GM23338 (cell line): ENCODE data around the gene SCFD2. TPM values are rescaled to one million over a fixed set of nuclear protein-coding genes. Genes with fewer than 3 reads are reported as not detected.

ENCODE experiments used
- ATAC-seq: fragments of 200-7000 bp; cut with Tn5 transposase; 3 replicates; pipeline ENCODE4 v1.9.1; 2020
- DNase-seq: peaks from one replicate; pipeline ENCODE4 v3.0.0-alpha.2; 2015; ENCODE audit warnings: low spot score
- H2AFZ ChIP-seq: fragments of 200-600 bp; sonication (generic); 2 replicates; pipeline ENCODE4 v1.8.0; 2016; ENCODE audit warnings: antibody characterized with exemption, mild to moderate bottlenecking, moderate library complexity
- H3F3A ChIP-seq: fragments of 200-600 bp; sonication (generic); replicated peaks from 2 replicates; pipeline ENCODE4 v1.8.0; 2017; ENCODE audit warnings: antibody characterized with exemption, mixed run types, low read depth
- H3K27ac ChIP-seq: fragments of 200-600 bp; sonication (generic); 2 replicates; pipeline ENCODE4 v1.6.1; 2016; ENCODE audit warnings: low read depth
- H3K27me3 ChIP-seq: fragments of 200-600 bp; sonication (generic); 2 replicates; pipeline ENCODE4 v1.8.0; 2016; ENCODE audit warnings: mild to moderate bottlenecking, mixed run types, moderate library complexity; ENCODE audit not compliant: insufficient read depth
- H3K36me3 ChIP-seq: fragments of 200-600 bp; sonication (generic); 2 replicates; pipeline ENCODE4 v1.8.0; 2016; ENCODE audit warnings: mild to moderate bottlenecking; ENCODE audit not compliant: insufficient read depth
- H3K4me1 ChIP-seq: fragments of 200-600 bp; sonication (generic); 2 replicates; pipeline ENCODE4 v1.8.0; 2016; ENCODE audit warnings: mild to moderate bottlenecking, moderate library complexity; ENCODE audit not compliant: insufficient read depth
- H3K4me2 ChIP-seq: fragments of 200-600 bp; sonication (generic); 2 replicates; pipeline ENCODE4 v1.7.1; 2017; ENCODE audit warnings: mixed run types
- H3K4me3 ChIP-seq: fragments of 200-600 bp; sonication (generic); 2 replicates; pipeline ENCODE4 v1.6.1; 2016; ENCODE audit warnings: mixed run types
- H3K79me2 ChIP-seq: fragments of 200-600 bp; sonication (generic); replicated peaks from 2 replicates; pipeline ENCODE4 v1.8.0; 2017; ENCODE audit warnings: mild to moderate bottlenecking; ENCODE audit not compliant: insufficient read depth
- H3K9me2 ChIP-seq: fragments of 200-600 bp; sonication (generic); 2 replicates; pipeline ENCODE4 v1.8.0; 2017; ENCODE audit not compliant: insufficient read depth
- H4K20me1 ChIP-seq: fragments of 200-600 bp; sonication (generic); replicated peaks from 2 replicates; pipeline ENCODE4 v1.8.0; 2017; ENCODE audit warnings: mild to moderate bottlenecking; ENCODE audit not compliant: insufficient read depth
- H3K27ac Mint-ChIP-seq: 2 replicates; pipeline ENCODE4 v1.8.0; 2020; ENCODE audit warnings: inconsistent platforms, mild to moderate bottlenecking, moderate library complexity, mixed read lengths
- H3K27me3 Mint-ChIP-seq: 3 replicates; pipeline ENCODE4 v1.8.0; 2022; ENCODE audit warnings: low read depth, mild to moderate bottlenecking, moderate library complexity, mixed read lengths, inconsistent platforms; ENCODE audit not compliant: insufficient read depth, poor library complexity
- H3K36me3 Mint-ChIP-seq: 3 replicates; pipeline ENCODE4 v1.8.0; 2021; ENCODE audit warnings: low read depth, mild to moderate bottlenecking, inconsistent platforms, moderate library complexity, mixed read lengths
- H3K4me1 Mint-ChIP-seq: 3 replicates; pipeline ENCODE4 v1.8.0; 2020; ENCODE audit warnings: mild to moderate bottlenecking, inconsistent platforms, mixed read lengths
- H3K4me3 Mint-ChIP-seq: 3 replicates; pipeline ENCODE4 v1.8.0; 2021; ENCODE audit warnings: moderate library complexity, mild to moderate bottlenecking, inconsistent platforms, mixed read lengths
- H3K9me3 Mint-ChIP-seq: 3 replicates; pipeline ENCODE4 v1.8.0; 2020; ENCODE audit warnings: moderate library complexity, mild to moderate bottlenecking, inconsistent platforms, mixed read lengths
- CREB1 ChIP-seq: fragments of 250-450 bp; sonication (Bioruptor Pico); IDR thresholded peaks from 2 replicates; pipeline ENCODE4 v1.5.0; 2020; ENCODE audit warnings: low read depth, mild to moderate bottlenecking, moderate library complexity
- EZH2 ChIP-seq: fragments of 200-600 bp; sonication (generic); IDR thresholded peaks from one replicate; pipeline ENCODE4 v1.8.0; 2017; ENCODE audit warnings: antibody characterized with exemption, mild to moderate bottlenecking, low read depth; ENCODE audit not compliant: unreplicated experiment
- EZH2phosphoT487 ChIP-seq: fragments of 200-600 bp; sonication (generic); IDR thresholded peaks from one replicate; pipeline ENCODE4 v1.8.1; 2018; ENCODE audit warnings: antibody characterized with exemption; ENCODE audit not compliant: unreplicated experiment
- NANOG ChIP-seq: IDR thresholded peaks from 2 replicates; pipeline ENCODE4 v1.6.1; 2016; ENCODE audit warnings: antibody characterized with exemption, borderline replicate concordance
- STAT1 ChIP-seq: IDR thresholded peaks from one replicate; pipeline ENCODE4 v1.6.1; 2016; ENCODE audit warnings: antibody characterized with exemption; ENCODE audit not compliant: unreplicated experiment
- ZNF114 ChIP-seq: fragments of 250-450 bp; sonication (Bioruptor Pico); IDR thresholded peaks from 2 replicates; pipeline ENCODE4 v1.5.0; 2020; ENCODE audit warnings: mild to moderate bottlenecking, moderate library complexity
- ZNF331 ChIP-seq: fragments of 250-450 bp; sonication (Bioruptor Pico); IDR thresholded peaks from 2 replicates; pipeline ENCODE4 v1.5.0; 2020; ENCODE audit warnings: low read depth, mild to moderate bottlenecking, moderate library complexity
- polyA plus RNA-seq: library from polyadenylated mRNA; unstranded; fragments of >200 nt; fragmentation: Nextera tagmentation; extraction: Ambion mirVana; gene quantifications from 2 replicates; pipeline ENCODE4 v1.2.1, GENCODE V29; 2016
- total RNA-seq: library from RNA; depleted of rRNA; stranded (reverse); fragments of >200 nt; shearing (Covaris generic); gene quantifications from 2 replicates; pipeline ENCODE4 v1.2.3, GENCODE V29; 2014
- TF ChIP-seq, protein P1 (sequence below): fragments of 250-450 bp; sonication (Bioruptor Pico); IDR thresholded peaks from 2 replicates; pipeline ENCODE4 v1.5.0; 2020; ENCODE audit warnings: mild to moderate bottlenecking, moderate library complexity
- TF ChIP-seq, protein P2 (sequence below): IDR thresholded peaks from 2 replicates; pipeline ENCODE4 v1.6.1; 2016; ENCODE audit warnings: antibody characterized with exemption

The SCFD2 gene
- total and polyA plus RNA-seq, 2 experiments from 2014 or later: 5.7 to 17.5 TPM

DNA sequence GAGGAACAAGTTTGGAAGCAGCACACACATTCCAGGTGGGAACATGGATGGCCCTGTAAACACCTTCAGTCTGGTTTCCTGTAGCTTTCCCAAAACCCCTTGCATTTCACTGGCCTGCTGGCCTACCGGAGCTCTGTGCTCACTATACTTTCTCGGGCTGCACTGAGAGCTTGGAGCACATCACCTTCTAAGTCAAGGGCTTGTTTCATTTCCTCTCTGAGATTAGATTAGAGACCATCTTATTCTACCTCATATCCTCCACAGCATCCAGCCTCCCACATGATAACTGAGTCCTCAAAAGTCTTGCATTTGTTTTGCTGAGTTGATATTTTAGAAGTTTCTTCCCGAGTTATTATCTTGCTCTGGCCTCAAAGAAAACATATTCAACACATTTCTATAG lies 356.0 kb downstream of the SCFD2 start (continued):
- TF ChIP-seq, protein P1, sequence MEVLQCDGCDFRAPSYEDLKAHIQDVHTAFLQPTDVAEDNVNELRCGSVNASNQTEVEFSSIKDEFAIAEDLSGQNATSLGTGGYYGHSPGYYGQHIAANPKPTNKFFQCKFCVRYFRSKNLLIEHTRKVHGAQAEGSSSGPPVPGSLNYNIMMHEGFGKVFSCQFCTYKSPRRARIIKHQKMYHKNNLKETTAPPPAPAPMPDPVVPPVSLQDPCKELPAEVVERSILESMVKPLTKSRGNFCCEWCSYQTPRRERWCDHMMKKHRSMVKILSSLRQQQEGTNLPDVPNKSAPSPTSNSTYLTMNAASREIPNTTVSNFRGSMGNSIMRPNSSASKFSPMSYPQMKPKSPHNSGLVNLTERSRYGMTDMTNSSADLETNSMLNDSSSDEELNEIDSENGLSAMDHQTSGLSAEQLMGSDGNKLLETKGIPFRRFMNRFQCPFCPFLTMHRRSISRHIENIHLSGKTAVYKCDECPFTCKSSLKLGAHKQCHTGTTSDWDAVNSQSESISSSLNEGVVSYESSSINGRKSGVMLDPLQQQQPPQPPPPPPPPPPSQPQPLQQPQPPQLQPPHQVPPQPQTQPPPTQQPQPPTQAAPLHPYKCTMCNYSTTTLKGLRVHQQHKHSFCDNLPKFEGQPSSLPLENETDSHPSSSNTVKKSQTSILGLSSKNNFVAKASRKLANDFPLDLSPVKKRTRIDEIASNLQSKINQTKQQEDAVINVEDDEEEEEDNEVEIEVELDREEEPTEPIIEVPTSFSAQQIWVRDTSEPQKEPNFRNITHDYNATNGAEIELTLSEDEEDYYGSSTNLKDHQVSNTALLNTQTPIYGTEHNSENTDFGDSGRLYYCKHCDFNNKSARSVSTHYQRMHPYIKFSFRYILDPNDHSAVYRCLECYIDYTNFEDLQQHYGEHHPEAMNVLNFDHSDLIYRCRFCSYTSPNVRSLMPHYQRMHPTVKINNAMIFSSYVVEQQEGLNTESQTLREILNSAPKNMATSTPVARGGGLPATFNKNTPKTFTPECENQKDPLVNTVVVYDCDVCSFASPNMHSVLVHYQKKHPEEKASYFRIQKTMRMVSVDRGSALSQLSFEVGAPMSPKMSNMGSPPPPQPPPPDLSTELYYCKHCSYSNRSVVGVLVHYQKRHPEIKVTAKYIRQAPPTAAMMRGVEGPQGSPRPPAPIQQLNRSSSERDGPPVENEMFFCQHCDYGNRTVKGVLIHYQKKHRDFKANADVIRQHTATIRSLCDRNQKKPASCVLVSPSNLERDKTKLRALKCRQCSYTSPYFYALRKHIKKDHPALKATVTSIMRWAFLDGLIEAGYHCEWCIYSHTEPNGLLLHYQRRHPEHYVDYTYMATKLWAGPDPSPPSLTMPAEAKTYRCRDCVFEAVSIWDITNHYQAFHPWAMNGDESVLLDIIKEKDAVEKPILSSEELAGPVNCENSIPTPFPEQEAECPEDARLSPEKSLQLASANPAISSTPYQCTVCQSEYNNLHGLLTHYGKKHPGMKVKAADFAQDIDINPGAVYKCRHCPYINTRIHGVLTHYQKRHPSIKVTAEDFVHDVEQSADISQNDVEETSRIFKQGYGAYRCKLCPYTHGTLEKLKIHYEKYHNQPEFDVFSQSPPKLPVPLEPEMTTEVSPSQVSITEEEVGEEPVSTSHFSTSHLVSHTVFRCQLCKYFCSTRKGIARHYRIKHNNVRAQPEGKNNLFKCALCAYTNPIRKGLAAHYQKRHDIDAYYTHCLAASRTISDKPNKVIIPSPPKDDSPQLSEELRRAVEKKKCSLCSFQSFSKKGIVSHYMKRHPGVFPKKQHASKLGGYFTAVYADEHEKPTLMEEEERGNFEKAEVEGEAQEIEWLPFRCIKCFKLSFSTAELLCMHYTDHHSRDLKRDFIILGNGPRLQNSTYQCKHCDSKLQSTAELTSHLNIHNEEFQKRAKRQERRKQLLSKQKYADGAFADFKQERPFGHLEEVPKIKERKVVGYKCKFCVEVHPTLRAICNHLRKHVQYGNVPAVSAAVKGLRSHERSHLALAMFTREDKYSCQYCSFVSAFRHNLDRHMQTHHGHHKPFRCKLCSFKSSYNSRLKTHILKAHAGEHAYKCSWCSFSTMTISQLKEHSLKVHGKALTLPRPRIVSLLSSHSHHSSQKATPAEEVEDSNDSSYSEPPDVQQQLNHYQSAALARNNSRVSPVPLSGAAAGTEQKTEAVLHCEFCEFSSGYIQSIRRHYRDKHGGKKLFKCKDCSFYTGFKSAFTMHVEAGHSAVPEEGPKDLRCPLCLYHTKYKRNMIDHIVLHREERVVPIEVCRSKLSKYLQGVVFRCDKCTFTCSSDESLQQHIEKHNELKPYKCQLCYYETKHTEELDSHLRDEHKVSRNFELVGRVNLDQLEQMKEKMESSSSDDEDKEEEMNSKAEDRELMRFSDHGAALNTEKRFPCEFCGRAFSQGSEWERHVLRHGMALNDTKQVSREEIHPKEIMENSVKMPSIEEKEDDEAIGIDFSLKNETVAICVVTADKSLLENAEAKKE (CRISPR knock-in tag): no peak
- TF ChIP-seq ZNF331 (CRISPR knock-in tag): no peak
- TF ChIP-seq ZNF114 (CRISPR knock-in tag): no peak
- TF ChIP-seq, protein P2, sequence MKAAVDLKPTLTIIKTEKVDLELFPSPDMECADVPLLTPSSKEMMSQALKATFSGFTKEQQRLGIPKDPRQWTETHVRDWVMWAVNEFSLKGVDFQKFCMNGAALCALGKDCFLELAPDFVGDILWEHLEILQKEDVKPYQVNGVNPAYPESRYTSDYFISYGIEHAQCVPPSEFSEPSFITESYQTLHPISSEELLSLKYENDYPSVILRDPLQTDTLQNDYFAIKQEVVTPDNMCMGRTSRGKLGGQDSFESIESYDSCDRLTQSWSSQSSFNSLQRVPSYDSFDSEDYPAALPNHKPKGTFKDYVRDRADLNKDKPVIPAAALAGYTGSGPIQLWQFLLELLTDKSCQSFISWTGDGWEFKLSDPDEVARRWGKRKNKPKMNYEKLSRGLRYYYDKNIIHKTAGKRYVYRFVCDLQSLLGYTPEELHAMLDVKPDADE: no peak
- TF ChIP-seq NANOG: no peak
- TF ChIP-seq EZH2phosphoT487: no peak
- no peak for TF ChIP-seq EZH2

GRCh38 chr4:53007024-53007423 lies 358.8 kb downstream of the SCFD2 start:
- no peaks in the 10 kb centered on the region for H3K27me3 Mint-ChIP-seq
- Histone ChIP-seq H3K4me1 (no peaks in the 10 kb centered on the region), H3F3A (no peaks in the 10 kb centered on the region), H4K20me1 (no peaks in the 10 kb centered on the region), H3K4me2 (no peak overlapping the region), H3K4me3 (no peak overlapping the region), H3K27ac (no peak overlapping the region), H3K9me2 (0 out of 2 replicates have a peak, but pooled peaks cover 12% of the 10 kb centered on the region), H3K79me2 (no peaks in the 10 kb centered on the region), H3K27me3 (no peaks in the 10 kb centered on the region), H2AFZ (no peak overlapping the region), H3K36me3 (no peaks in the 10 kb centered on the region)
- H3K4me1 Mint-ChIP-seq: peaks cover 3% of the 10 kb centered on the region; the same call in 1 of the 3 replicates
- no peaks in the 10 kb centered on the region for H3K36me3 Mint-ChIP-seq
- peaks cover 4% of the 10 kb centered on the region for H3K9me3 Mint-ChIP-seq
- no peak for ATAC-seq
- H3K4me3 Mint-ChIP-seq: no peak overlapping the region
- TF ChIP-seq CREB1 (CRISPR knock-in tag) (no peak), ZNF331 (CRISPR knock-in tag) (no peak), STAT1 (no peak), EZH2 (no peak)
- TF ChIP-seq, protein P2: no peak
- no peak for DNase-seq
- H3K27ac Mint-ChIP-seq: no peak overlapping the region
